ENCODE measurements around the gene DTNA.
"Not testable (repeated sequence)": the region's sequence is repeated elsewhere in the genome, so short reads cannot be mapped to it uniquely, and the experiment has no call there.

DTNA gene

GRCh38 chr18:34676816-34677574, 33.1 kb upstream of the DTNA start:
- H3K9ac ChIP-seq (ENCODE audit: low read length), result no peak overlapping the region
- no peak for TF ChIP-seq EZH2phosphoT487 (IDR thresholded peaks at IDR 0.05; ENCODE audit: low read length)
- no peaks in the 10 kb centered on the region for H3K79me2 ChIP-seq (ENCODE audit: low read length)
- no peaks in the 10 kb centered on the region for H3K9me3 ChIP-seq (replicated peaks; ENCODE audit: insufficient read depth, low read length)
- H3K4me2 ChIP-seq (ENCODE audit: low read depth, low read length), result no peak overlapping the region
- no peak overlapping the region for H3K4me3 ChIP-seq (ENCODE audit: low read length)
- no peaks in the 10 kb centered on the region for H3K9me2 ChIP-seq (replicated peaks; ENCODE audit: insufficient read depth, low read length)
- DNase-seq, result no peak
- no peak overlapping the region for H2AFZ ChIP-seq (ENCODE audit: low read length)
- H3K4me1 ChIP-seq (ENCODE audit: low read length), result no peaks in the 10 kb centered on the region
- H3F3A ChIP-seq (ENCODE audit: insufficient read depth, low read length), result no peaks in the 10 kb centered on the region
- H3K27ac ChIP-seq (ENCODE audit: low read length), result no peak overlapping the region
- no peaks in the 10 kb centered on the region for H3K27me3 ChIP-seq (replicated peaks; ENCODE audit: insufficient read depth, low read length)
- H4K20me1 ChIP-seq (ENCODE audit: insufficient read depth, low read length), result no peaks in the 10 kb centered on the region
- H3K36me3 ChIP-seq (replicated peaks; ENCODE audit: insufficient read depth, low read length), result no peaks in the 10 kb centered on the region

DNA sequence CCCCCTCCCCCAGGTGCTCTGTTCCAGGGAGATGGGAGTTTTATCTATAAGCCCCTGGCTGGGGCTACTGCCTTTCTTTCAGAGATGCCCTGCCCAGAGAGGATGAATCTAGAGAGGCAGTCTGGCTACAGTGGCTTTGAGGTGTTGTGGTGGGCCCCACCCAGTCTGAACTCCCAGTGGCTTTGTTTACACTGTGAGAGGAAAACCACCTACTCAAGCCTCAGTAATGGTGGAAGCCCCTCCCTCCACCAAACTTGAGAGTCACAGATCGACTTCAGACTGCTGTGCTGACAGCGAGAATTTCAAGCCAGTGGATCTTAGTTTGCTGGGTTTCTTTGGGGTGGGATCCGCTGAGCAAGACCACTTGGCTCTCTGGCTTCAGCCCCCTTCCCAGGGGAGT, 20.3 kb upstream of the DTNA start:
- H3K27ac ChIP-seq (ENCODE audit: low read length); H3K9me3 ChIP-seq (replicated peaks; ENCODE audit: insufficient read depth, low read length); H4K20me1 ChIP-seq (ENCODE audit: insufficient read depth, low read length); H3K4me2 ChIP-seq (ENCODE audit: low read depth, low read length); H3K27me3 ChIP-seq (replicated peaks; ENCODE audit: insufficient read depth, low read length); H3K4me1 ChIP-seq (ENCODE audit: low read length); H3K36me3 ChIP-seq (replicated peaks; ENCODE audit: insufficient read depth, low read length); H3K79me2 ChIP-seq (ENCODE audit: low read length); DNase-seq; H3K9me2 ChIP-seq (replicated peaks; ENCODE audit: insufficient read depth, low read length); H3K4me3 ChIP-seq (ENCODE audit: low read length); H2AFZ ChIP-seq (ENCODE audit: low read length); H3K9ac ChIP-seq (ENCODE audit: low read length); H3F3A ChIP-seq (ENCODE audit: insufficient read depth, low read length): not testable (repeated sequence)

- H3K9me3 ChIP-seq (replicated peaks; ENCODE audit: insufficient read depth, low read length), result no peaks in the 10 kb centered on the region
- TF ChIP-seq EZH2phosphoT487 (IDR thresholded peaks at IDR 0.05; ENCODE audit: low read length) (no peak), EZH2 (optimal IDR thresholded peaks at IDR 0.05; ENCODE audit: low read depth, low read length) (no peak)
- TF ChIP-seq, protein P1, sequence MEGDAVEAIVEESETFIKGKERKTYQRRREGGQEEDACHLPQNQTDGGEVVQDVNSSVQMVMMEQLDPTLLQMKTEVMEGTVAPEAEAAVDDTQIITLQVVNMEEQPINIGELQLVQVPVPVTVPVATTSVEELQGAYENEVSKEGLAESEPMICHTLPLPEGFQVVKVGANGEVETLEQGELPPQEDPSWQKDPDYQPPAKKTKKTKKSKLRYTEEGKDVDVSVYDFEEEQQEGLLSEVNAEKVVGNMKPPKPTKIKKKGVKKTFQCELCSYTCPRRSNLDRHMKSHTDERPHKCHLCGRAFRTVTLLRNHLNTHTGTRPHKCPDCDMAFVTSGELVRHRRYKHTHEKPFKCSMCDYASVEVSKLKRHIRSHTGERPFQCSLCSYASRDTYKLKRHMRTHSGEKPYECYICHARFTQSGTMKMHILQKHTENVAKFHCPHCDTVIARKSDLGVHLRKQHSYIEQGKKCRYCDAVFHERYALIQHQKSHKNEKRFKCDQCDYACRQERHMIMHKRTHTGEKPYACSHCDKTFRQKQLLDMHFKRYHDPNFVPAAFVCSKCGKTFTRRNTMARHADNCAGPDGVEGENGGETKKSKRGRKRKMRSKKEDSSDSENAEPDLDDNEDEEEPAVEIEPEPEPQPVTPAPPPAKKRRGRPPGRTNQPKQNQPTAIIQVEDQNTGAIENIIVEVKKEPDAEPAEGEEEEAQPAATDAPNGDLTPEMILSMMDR (IDR thresholded peaks at IDR 0.05; ENCODE audit: low read length), result no peak
- H2AFZ ChIP-seq (ENCODE audit: low read length), result no peak overlapping the region
These were observed 18.5 kb upstream of the DTNA start for GRCh38 chr18:34691614-34692013.

GRCh38 chr18:34694591-34695165, 15.4 kb upstream of the DTNA start:
- H3K9ac ChIP-seq (ENCODE audit: low read length), result no peak overlapping the region
- H3K27me3 ChIP-seq (replicated peaks; ENCODE audit: insufficient read depth, low read length), result no peaks in the 10 kb centered on the region
- H3F3A ChIP-seq (ENCODE audit: insufficient read depth, low read length), result no peaks in the 10 kb centered on the region
- H3K4me2 ChIP-seq (ENCODE audit: low read depth, low read length), result no peak overlapping the region
- no peaks in the 10 kb centered on the region for H4K20me1 ChIP-seq (ENCODE audit: insufficient read depth, low read length)
- H3K9me2 ChIP-seq (replicated peaks; ENCODE audit: insufficient read depth, low read length), result no peaks in the 10 kb centered on the region
- no peaks in the 10 kb centered on the region for H3K4me1 ChIP-seq (ENCODE audit: low read length)
- no peak overlapping the region for H2AFZ ChIP-seq (ENCODE audit: low read length)
- no peak for TF ChIP-seq EZH2 (optimal IDR thresholded peaks at IDR 0.05; ENCODE audit: low read depth, low read length)
- no peak overlapping the region for H3K4me3 ChIP-seq (ENCODE audit: low read length)
- H3K27ac ChIP-seq (ENCODE audit: low read length), result no peak overlapping the region
- H3K9me3 ChIP-seq (replicated peaks; ENCODE audit: insufficient read depth, low read length), result no peaks in the 10 kb centered on the region
- no peaks in the 10 kb centered on the region for H3K36me3 ChIP-seq (replicated peaks; ENCODE audit: insufficient read depth, low read length)
- DNase-seq, result no peak
- H3K79me2 ChIP-seq (ENCODE audit: low read length), result no peaks in the 10 kb centered on the region

More at GRCh38 chr18:34691614-34692013, 18.5 kb upstream of the DTNA start:
- H3K27ac ChIP-seq (ENCODE audit: low read length), result no peak overlapping the region
- no peak overlapping the region for H3K4me3 ChIP-seq (ENCODE audit: low read length)
- H3F3A ChIP-seq (ENCODE audit: insufficient read depth, low read length), result no peaks in the 10 kb centered on the region
- no peaks in the 10 kb centered on the region for H3K36me3 ChIP-seq (replicated peaks; ENCODE audit: insufficient read depth, low read length)
- H4K20me1 ChIP-seq (ENCODE audit: insufficient read depth, low read length), result no peaks in the 10 kb centered on the region
- DNase-seq, result no peak
- H3K4me1 ChIP-seq (ENCODE audit: low read length), result no peaks in the 10 kb centered on the region
- H3K9ac ChIP-seq (ENCODE audit: low read length), result no peak overlapping the region
- H3K27me3 ChIP-seq (replicated peaks; ENCODE audit: insufficient read depth, low read length), result no peaks in the 10 kb centered on the region
- no peaks in the 10 kb centered on the region for H3K79me2 ChIP-seq (ENCODE audit: low read length)
- no peaks in the 10 kb centered on the region for H3K9me2 ChIP-seq (replicated peaks; ENCODE audit: insufficient read depth, low read length)
- H3K4me2 ChIP-seq (ENCODE audit: low read depth, low read length), result no peak overlapping the region

Measured in MM.1S (cell line).